ENCODE measurements around the gene SLAIN2.
A peak's percentile ranks its signal among the peaks of the same experiment; 100 is the strongest.
"Not testable (repeated sequence)": the region's sequence is repeated elsewhere in the genome, so short reads cannot be mapped to it uniquely, and the experiment has no call there.

Gene SLAIN2

DNA sequence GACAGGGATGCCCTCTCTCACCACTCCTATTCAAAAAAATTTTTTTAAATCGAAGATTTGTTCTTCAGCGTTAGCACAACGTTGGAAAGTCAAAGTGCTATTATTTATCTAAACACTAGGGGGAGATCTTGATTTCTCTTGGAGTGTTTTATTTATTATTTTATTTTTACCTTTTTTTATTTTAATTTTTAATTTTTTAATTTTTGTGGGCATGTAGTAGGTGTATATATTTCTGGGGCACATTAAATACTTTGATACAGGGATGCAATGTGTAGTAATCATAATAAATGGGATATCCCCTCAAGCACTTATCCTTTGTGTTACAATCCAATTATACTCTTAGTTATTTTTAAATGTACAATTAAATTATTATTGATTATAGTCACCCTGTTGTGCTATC is 104.4 kb downstream of the SLAIN2 start:
- DNase-seq, result peak; percentile 33

DNA sequence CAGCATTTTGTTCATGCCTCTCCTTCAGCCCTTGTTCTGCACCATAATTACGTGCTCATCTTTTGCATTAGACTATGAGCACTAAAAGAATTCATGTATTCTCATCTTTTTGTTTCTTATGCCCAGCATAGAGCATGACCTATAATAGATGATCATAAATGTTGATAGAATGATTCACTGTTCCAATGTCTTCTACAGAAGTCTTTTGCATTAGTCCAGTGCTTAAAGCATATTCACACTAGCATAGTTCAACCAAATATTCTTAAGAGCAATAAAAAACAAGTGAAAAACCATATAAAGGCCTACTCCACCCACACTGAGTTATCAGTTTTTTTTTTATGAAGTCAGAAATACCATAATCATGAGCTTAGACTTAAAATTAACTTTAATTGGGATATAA is 105.3 kb downstream of the SLAIN2 start:
- DNase-seq, result no peak

DNA sequence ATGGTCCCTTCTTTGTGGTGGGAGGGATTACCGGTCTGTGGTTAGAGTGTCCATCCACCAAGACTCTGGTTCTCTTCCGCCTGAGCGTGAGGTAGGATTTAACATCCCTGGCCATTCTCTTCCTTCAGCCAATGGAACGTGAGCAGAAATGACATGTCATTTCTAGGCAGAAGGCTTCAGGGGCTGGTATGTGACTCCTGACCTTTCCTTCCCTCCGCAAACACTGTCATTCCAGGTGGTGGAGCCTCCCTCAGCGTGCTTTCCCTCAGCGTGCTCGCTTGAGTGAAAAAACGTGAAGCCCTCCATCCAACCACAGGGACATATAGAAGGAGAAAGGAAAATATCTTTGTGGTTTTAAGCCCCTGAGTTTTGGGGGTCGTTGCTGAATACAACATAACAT is 107.8 kb downstream of the SLAIN2 start:
- DNase-seq, result no peak

DNA sequence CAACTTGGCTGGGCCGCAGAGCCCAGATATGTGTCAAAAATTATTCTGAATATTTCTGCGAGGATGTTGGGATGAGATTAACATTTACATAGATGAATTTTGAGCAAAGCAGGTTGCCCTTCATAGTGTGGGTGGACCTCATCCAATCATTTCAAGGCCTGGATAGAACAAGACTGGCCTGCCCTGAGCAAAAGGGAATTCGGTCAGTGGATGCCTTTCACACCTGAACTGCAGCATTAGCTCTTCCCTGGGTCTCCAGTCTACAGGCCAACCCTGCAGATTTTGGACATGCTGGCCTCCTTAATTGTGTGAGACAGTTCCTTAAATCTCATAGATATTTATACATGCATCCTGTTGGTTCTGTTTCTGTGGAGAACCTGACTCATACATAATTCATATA is 109.4 kb downstream of the SLAIN2 start:
- no peak for DNase-seq

DNA sequence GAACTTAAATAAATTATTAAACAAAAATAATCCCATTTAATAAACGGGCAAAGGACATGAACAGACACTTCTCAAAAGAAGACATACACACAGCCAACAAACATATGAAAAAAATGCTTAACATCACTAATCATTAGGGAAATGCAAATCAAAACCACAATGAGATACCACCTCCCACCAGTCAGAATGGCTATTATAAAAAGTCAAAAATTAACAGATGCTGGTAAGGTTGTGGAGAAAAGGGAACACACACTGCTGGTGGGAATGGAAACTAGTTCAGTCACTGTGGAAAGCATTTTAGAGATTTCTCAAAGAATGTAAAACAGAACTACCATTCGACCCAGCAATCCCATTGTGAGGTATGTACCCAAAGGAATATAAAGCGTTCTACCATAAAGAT is 110.3 kb downstream of the SLAIN2 start:
- DNase-seq, result not testable (repeated sequence)

DNA sequence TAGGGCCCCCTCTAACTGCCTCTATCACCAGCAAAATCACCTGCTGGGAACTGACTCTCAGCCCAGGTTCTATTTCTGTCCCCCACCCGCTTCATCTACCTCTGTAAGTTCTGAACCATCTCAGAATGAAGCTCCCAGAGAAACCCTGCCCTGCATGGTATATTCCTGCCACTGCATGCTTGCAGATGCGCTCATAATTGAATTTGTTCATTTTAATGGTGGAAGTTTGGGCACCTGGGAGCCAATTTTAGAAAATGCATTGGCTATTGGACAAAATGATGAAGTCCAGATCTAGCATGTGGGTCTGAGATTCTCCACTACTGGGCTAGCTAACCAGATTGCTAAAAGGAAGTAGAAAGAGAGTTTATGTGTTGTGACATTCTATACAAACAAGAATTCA is 113.3 kb downstream of the SLAIN2 start:
- no peak for DNase-seq

DNA sequence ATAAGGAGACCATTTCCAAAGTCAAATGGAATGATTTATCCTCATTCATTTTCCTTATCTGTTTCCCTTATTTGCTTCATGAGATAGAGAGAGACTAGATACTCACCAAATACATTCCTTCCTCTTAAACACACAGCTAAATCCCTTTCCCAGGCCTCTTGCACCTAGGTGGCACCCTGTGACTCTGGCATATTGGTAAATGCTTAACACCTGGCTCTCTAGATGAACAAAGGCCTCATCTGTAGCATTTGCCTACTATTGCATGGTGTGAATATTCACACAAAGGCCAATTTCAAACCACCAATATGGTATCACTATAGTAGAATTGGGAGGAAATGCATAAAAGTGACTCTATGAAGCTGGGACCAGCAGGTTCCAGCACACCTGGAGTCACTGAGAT is 119.7 kb downstream of the SLAIN2 start:
- DNase-seq, result no peak

DNA sequence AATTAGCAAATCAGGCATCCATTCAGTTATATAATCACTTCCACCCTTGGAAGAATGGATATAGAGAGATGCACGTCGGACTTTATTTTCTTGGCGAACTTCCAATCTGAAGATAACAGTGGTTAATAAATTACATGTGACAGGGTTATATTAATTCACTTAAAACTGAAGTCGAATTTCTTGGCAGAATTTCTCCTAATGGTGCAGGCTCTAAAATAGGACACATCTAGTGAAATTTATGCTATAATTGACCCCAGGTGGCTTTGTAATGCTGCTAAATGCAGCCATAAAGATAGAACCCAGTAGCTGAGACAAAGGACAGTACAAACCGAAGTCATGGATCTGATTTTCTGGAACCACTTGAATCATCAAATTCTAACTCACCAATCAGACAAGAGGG is 121.0 kb downstream of the SLAIN2 start:
- no peak for DNase-seq

DNA sequence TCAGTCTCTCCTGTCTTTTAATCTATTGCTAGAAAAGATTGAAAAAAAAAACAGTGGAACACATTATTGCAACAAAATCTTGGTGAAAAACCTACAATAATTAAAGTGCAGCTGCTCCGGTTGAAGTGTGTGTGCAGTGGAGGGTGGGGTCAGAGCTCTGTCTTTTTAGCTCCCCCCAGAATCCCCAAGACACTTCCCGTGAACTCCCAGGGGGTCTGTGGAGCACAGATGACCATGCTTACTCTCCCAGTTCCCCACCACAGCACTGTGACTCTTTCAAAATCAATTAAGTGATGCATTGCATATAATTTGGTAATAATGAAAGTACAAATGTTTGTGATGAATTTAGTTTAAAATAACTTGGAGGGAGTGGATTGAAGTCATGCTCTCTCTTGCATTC is 126.1 kb downstream of the SLAIN2 start:
- DNase-seq, result no peak

DNA sequence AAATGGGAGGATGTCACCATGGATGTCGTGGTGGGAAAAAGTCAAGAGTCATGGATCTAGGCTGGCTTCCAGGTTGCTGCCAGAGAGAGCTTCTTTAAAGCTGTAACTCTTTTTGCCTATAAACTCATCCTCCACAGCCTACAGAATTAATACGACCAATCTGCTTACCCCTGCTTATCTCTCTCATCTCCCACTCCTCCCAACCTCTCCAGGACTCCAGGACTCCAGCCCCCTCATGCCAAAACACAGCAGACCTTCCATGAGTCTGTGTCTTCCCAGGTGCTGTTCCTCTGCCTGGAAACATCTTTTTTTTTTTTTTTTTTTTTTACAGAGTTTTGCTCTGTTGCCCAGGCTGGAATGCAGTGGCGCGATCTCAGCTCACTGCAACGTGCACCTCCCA is 126.6 kb downstream of the SLAIN2 start:
- DNase-seq, result no peak

DNA sequence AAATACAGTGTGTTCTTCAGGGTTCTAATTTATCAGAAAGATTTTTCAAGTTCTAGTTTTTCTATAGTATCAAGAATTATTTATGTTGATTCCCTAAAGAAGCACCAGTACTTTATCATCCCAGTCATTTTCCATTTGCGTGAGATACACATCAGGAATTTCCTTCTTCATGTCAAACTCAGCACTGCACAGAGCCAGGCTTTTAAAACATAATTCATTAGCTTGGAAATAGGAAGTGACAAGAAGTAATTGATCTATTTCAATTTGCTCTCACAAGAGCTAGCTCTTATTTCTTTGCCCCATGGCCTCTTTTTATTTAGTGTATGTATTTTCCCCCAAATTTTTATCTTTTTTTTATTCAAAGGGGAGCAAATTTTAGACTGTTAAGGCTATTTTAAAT is 128.8 kb downstream of the SLAIN2 start:
- no peak for DNase-seq

DNA sequence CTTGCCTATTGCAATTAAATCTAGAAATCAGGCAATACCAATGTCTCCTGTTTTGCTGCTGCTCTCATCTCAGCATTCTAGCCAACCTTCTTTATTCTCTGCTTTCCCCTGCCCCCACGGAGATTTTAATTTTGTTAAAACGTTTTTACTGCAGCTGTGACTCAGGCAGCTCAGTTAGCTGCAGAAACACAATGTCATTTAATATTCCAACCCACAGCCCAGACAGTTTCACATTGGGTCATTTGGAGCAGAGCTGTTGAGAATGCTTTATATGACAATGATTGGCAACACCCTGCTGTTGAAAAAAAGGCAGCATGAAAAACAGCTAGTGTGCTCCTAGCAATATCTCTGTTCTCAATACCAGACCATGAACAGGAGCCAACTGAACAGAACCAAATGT is 129.2 kb downstream of the SLAIN2 start:
- DNase-seq, result no peak

DNA sequence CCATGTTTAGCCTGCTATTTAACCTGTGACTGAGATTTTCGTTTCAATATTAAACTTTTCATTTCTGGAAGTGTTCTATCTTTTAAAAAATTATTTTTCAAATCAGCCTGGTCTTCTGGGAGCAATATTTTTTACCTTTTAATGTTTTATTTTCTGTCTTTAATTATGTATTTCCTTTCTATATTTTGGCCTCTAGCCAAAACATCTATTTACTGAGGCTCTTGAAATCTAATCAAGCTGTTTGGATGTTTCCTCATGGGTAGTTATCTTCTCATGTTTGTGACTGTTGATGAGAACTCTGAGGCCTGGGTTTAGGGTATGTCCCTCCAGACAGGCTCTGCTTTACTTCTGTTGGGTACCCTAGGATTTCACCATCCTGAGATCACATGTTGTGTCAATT is 131.5 kb downstream of the SLAIN2 start:
- DNase-seq, result peak; percentile 30

DNA sequence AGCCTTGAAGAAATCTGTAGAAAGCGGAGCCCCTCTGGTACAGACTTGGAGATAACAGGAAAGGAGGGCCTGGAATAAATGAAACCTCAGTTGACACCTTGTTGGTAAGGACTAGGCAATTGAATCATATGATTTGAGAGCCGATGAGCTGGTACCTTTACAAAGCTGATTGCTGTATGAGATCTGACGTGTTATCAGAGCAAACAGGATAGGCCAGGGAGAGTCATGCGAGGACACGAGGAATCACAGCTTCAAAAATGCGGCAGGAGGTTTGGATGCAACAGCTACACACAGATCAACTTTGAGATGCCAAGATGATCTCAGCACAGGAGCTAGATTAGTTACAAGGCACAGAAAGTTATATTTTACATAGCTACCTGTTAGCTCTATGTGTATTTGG is 134.4 kb downstream of the SLAIN2 start:
- no peak for DNase-seq

Measured in NCI-H2029 treated with DMSO at 0.1 percent for 48 hours (cell line).